ENCODE data around the gene SSC5D.

SSC5D gene

GRCh38 chr19:55539090-55539984 is 51.1 kb downstream of the SSC5D start:
- DNase-seq, result no peak

- no peak for DNase-seq
Observed at GRCh38 chr19:55540619-55541018, 52.4 kb downstream of the SSC5D start.

GRCh38 chr19:55541091-55541490 is 52.9 kb downstream of the SSC5D start:
- no peak for DNase-seq

- DNase-seq, result no peak
Observed at GRCh38 chr19:55542292-55542855, 54.1 kb downstream of the SSC5D start.

GRCh38 chr19:55543567-55543966 is 55.3 kb downstream of the SSC5D start:
- DNase-seq, result no peak

GRCh38 chr19:55544014-55544413 is 55.8 kb downstream of the SSC5D start:
- DNase-seq, result no peak

GRCh38 chr19:55544776-55545439 is 56.7 kb downstream of the SSC5D start:
- DNase-seq, result no peak

- DNase-seq, result no peak
Observed at GRCh38 chr19:55545443-55545842, 57.2 kb downstream of the SSC5D start, which contains the start of gene SBK3. TSS of gene SBK3 (minus strand) at chr19:55545543. CDS start at chr19:55545543, 0 bp downstream.

- no peak for DNase-seq
Observed at GRCh38 chr19:55546011-55546410, 57.8 kb downstream of the SSC5D start.

GRCh38 chr19:55546822-55547614 is 58.8 kb downstream of the SSC5D start:
- no peak for DNase-seq

- DNase-seq, result no peak
Observed at GRCh38 chr19:55549500-55550320, 61.5 kb downstream of the SSC5D start.

GRCh38 chr19:55550321-55550650 is 62.0 kb downstream of the SSC5D start:
- DNase-seq, result no peak

GRCh38 chr19:55552206-55552605 is 64.0 kb downstream of the SSC5D start:
- DNase-seq, result no peak

GRCh38 chr19:55552620-55553019 is 64.4 kb downstream of the SSC5D start:
- no peak for DNase-seq

GRCh38 chr19:55553217-55554182 is 65.3 kb downstream of the SSC5D start:
- no peak for DNase-seq

- no peak for DNase-seq
Observed at GRCh38 chr19:55554302-55554701, 66.1 kb downstream of the SSC5D start.

- DNase-seq, result no peak
Observed at GRCh38 chr19:55554741-55555152, 66.5 kb downstream of the SSC5D start.

- no peak for DNase-seq
Observed at GRCh38 chr19:55559684-55560083, 71.4 kb downstream of the SSC5D start.

GRCh38 chr19:55563261-55563690 is 75.0 kb downstream of the SSC5D start:
- DNase-seq, result no peak

GRCh38 chr19:55566823-55567222 is 78.6 kb downstream of the SSC5D start:
- DNase-seq, result no peak
